HuH-7 (cell line): Measurements from ENCODE around the gene RBM24.

Experiments used
- DNase-seq: peaks from one replicate; pipeline ENCODE4 v3.0.0; 2011; ENCODE audit warnings: low spot score

RBM24 gene

GRCh38 chr6:17341891-17342290 lies 60.7 kb downstream of the RBM24 start:
- DNase-seq, result no peak

- DNase-seq, result no peak
Measured at GRCh38 chr6:17343215-17343614, 62.1 kb downstream of the RBM24 start.
